ENCODE measurements around the gene PCDH9. TPM values are rescaled to one million over a fixed set of nuclear protein-coding genes. Genes with fewer than 3 reads are reported as not detected.

The PCDH9 gene
- total and polyA plus RNA-seq, 5 donors from 2014 or later = 0.08 to 0.77 (median 0.09) TPM

DNA sequence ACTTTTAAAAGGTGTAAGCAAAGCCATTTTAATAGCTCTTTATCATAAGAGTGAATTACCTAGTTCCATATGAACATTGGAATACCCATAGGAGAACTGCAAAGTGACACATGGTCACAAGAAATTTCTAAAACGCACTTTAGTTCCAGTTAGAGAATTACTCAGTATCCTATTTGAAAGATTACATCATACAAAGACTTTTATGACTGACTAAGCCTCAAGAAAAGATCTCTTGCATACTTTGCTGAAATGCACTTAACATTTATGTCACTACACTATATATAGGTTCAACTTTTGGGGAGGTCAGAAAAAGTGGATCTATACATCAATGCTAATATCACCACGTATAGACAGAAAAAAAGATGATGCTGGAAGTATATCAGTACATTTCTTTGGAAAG, 7.1 kb downstream of the PCDH9 start:
- no peaks in the 10 kb centered on the region for H3K27me3 Mint-ChIP-seq
- Histone ChIP-seq H3K36me3 (ENCODE audit: control insufficient read depth, insufficient read depth, low read length) (no peaks in the 10 kb centered on the region), H3K9me3 (ENCODE audit: control insufficient read depth in 2 of 2, low read length in 2 of 2) (no peaks in the 10 kb centered on the region), H3K4me1 (ENCODE audit: control insufficient read depth, insufficient read depth, low read length, poor library complexity, severe bottlenecking) (no peaks in the 10 kb centered on the region), H3K4me3 (ENCODE audit: low read depth, low read length) (no peak overlapping the region), H3K27ac (ENCODE audit: insufficient read depth, low read length, poor library complexity, severe bottlenecking) (no peak overlapping the region), H3K27me3 (ENCODE audit: control insufficient read depth, insufficient read depth, low read length) (no peaks in the 10 kb centered on the region)
- no peaks in the 10 kb centered on the region for H3K36me3 Mint-ChIP-seq
- H3K27ac Mint-ChIP-seq = no peak overlapping the region
- DNase-seq (no peak), ATAC-seq (ENCODE audit: low read depth in 2 of 2) (no peak)
- H3K4me3 Mint-ChIP-seq = no peak overlapping the region
- H3K4me1 Mint-ChIP-seq = no peaks in the 10 kb centered on the region
- H3K9me3 Mint-ChIP-seq = peaks cover 0 to 2% (median 0%) of the 10 kb centered on the region in 7 donors

DNA sequence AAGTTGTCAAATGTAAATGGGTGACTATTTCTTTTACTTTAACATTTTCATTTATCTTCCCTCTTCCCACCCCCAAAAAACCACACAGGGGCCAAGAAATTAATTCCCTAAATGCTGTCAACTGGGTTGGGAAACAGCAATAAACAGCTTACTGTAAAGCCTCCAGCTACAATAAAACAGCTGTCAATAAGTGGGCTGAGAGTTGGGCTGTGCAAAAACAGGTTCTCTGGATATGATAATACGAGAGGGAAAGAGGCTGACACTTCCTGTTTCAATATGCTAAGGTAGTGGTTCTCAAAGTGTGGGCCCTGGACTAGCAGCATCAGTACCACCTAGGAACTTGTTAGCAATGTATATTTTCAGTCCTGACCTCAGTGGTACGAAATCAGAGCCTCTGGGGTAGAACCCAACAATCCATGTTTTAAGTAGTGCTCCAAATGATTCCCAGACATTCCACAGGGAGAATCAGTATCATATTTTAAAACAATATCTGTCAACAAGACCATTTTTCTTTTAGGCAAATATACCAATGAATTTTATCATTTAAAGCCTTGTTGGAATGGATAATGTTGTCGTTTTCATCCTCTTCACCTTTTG, 8.4 kb downstream of the PCDH9 start:
- Mint-ChIP-seq H3K9me3 (peaks cover 0 to 2% (median 0%) of the 10 kb centered on the region in 7 donors), H3K36me3 (no peaks in the 10 kb centered on the region), H3K27ac (no peak overlapping the region), H3K4me1 (no peaks in the 10 kb centered on the region), H3K4me3 (no peak overlapping the region), H3K27me3 (no peaks in the 10 kb centered on the region)
- H3K27ac ChIP-seq (ENCODE audit: insufficient read depth, low read length, poor library complexity, severe bottlenecking) = no peak overlapping the region
- no peak overlapping the region for H3K4me3 ChIP-seq (ENCODE audit: low read depth, low read length)
- H3K4me1 ChIP-seq (ENCODE audit: control insufficient read depth, insufficient read depth, low read length, poor library complexity, severe bottlenecking) = no peaks in the 10 kb centered on the region
- no peak for ATAC-seq (ENCODE audit: low read depth in 2 of 2)
- no peak for DNase-seq
- no peaks in the 10 kb centered on the region for H3K27me3 ChIP-seq (ENCODE audit: control insufficient read depth, insufficient read depth, low read length)
- no peaks in the 10 kb centered on the region for H3K36me3 ChIP-seq (ENCODE audit: control insufficient read depth, insufficient read depth, low read length)
- H3K9me3 ChIP-seq (ENCODE audit: control insufficient read depth in 2 of 2, low read length in 2 of 2) = no peaks in the 10 kb centered on the region

DNA sequence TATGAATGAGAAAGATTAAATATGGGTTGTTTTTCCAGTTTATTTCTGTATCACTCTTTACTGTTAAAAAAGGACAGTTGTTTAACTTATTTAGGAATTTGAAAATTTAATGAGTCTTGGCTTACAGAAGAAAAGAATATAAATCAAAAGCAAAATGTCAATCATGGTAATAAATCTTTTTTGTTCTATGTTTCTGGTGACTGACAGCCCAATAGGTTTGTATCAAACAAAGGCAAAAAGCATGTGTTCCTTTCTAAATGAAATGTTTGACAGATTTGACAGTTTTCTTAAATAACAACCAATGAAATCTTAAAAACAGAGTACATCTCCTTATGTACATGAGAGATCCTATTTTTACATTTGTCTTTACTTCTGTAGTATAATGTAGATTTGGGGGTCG, 11.0 kb downstream of the PCDH9 start:
- no peaks in the 10 kb centered on the region for H3K9me3 ChIP-seq (ENCODE audit: control insufficient read depth in 2 of 2, low read length in 2 of 2)
- Mint-ChIP-seq H3K36me3 (no peaks in the 10 kb centered on the region), H3K9me3 (no peaks in the 10 kb centered on the region), H3K4me1 (no peaks in the 10 kb centered on the region), H3K27ac (no peak overlapping the region), H3K27me3 (no peaks in the 10 kb centered on the region), H3K4me3 (no peak overlapping the region)
- H3K4me3 ChIP-seq (ENCODE audit: low read depth, low read length) = no peak overlapping the region
- H3K4me1 ChIP-seq (ENCODE audit: control insufficient read depth, insufficient read depth, low read length, poor library complexity, severe bottlenecking) = no peaks in the 10 kb centered on the region
- no peaks in the 10 kb centered on the region for H3K27me3 ChIP-seq (ENCODE audit: control insufficient read depth, insufficient read depth, low read length)
- H3K36me3 ChIP-seq (ENCODE audit: control insufficient read depth, insufficient read depth, low read length) = no peaks in the 10 kb centered on the region
- no peak for DNase-seq
- no peak for ATAC-seq (ENCODE audit: low read depth in 2 of 2)
- no peak overlapping the region for H3K27ac ChIP-seq (ENCODE audit: insufficient read depth, low read length, poor library complexity, severe bottlenecking)

GRCh38 chr13:67217880-67218279, 12.3 kb downstream of the PCDH9 start:
- H3K4me3 Mint-ChIP-seq = no peak overlapping the region
- no peaks in the 10 kb centered on the region for H3K9me3 Mint-ChIP-seq
- H3K9me3 ChIP-seq (ENCODE audit: control insufficient read depth in 2 of 2, low read length in 2 of 2) = no peaks in the 10 kb centered on the region
- H3K4me3 ChIP-seq (ENCODE audit: low read depth, low read length) = no peak overlapping the region
- no peak for DNase-seq
- no peaks in the 10 kb centered on the region for H3K4me1 ChIP-seq (ENCODE audit: control insufficient read depth, insufficient read depth, low read length, poor library complexity, severe bottlenecking)
- no peak overlapping the region for H3K27ac Mint-ChIP-seq
- no peaks in the 10 kb centered on the region for H3K4me1 Mint-ChIP-seq
- H3K27ac ChIP-seq (ENCODE audit: insufficient read depth, low read length, poor library complexity, severe bottlenecking) = no peak overlapping the region
- no peaks in the 10 kb centered on the region for H3K36me3 Mint-ChIP-seq
- H3K27me3 ChIP-seq (ENCODE audit: control insufficient read depth, insufficient read depth, low read length) = no peaks in the 10 kb centered on the region
- no peak for ATAC-seq (ENCODE audit: low read depth in 2 of 2)
- no peaks in the 10 kb centered on the region for H3K27me3 Mint-ChIP-seq
- H3K36me3 ChIP-seq (ENCODE audit: control insufficient read depth, insufficient read depth, low read length) = no peaks in the 10 kb centered on the region

DNA sequence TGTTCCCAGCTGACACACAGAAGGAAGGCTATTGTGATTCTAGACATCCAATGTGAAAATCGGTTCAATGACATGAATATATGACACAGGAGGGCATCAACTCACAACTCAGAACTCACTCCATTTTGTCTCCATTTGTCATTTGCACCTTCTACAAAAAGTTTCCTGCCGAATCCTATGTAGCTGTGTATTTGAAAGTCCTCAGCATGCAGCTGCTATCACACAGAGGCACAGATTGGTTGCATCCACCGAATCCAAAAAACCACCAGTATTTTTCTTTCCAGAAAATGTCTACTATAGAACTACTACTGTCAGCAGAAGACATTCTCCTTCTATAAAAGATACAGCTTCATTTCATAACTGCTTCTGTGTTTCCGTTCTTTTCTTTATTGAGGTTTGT, 13.3 kb downstream of the PCDH9 start:
- Histone ChIP-seq H3K4me3 (ENCODE audit: low read depth, low read length) (no peak overlapping the region), H3K27me3 (ENCODE audit: control insufficient read depth, insufficient read depth, low read length) (no peaks in the 10 kb centered on the region), H3K9me3 (ENCODE audit: control insufficient read depth in 2 of 2, low read length in 2 of 2) (no peaks in the 10 kb centered on the region), H3K36me3 (ENCODE audit: control insufficient read depth, insufficient read depth, low read length) (no peaks in the 10 kb centered on the region), H3K27ac (ENCODE audit: insufficient read depth, low read length, poor library complexity, severe bottlenecking) (no peak overlapping the region), H3K4me1 (ENCODE audit: control insufficient read depth, insufficient read depth, low read length, poor library complexity, severe bottlenecking) (no peaks in the 10 kb centered on the region)
- Mint-ChIP-seq H3K27ac (no peak overlapping the region), H3K36me3 (no peaks in the 10 kb centered on the region), H3K27me3 (no peaks in the 10 kb centered on the region), H3K4me3 (no peak overlapping the region), H3K9me3 (no peaks in the 10 kb centered on the region), H3K4me1 (no peaks in the 10 kb centered on the region)
- DNase-seq = no peak
- no peak for ATAC-seq (ENCODE audit: low read depth in 2 of 2)

DNA sequence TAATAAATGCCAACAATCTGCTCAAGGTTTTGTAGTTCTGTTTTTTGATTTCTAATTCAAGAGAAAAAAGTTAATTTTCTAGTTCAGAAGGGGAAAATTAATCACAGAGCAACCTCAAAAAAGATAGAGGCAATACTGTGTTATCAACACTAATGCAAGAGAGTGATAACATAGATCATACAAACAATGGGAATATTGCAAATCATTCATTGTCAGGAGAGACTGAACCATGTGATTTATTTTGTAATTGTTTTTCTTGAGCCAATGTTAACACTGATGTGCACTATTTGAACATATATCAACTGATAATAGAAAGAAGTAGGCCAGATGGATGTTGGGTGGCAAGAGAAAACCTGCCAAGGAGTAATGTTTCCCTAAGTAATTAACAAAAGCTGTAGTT, 19.9 kb downstream of the PCDH9 start:
- H3K4me3 ChIP-seq (ENCODE audit: low read depth, low read length) = no peak overlapping the region
- H3K4me3 Mint-ChIP-seq = no peak overlapping the region

GRCh38 chr13:67208552-67208951, 21.6 kb downstream of the PCDH9 start:
- H3K9me3 Mint-ChIP-seq = no peaks in the 10 kb centered on the region
- Histone ChIP-seq H3K4me3 (ENCODE audit: low read depth, low read length) (no peak overlapping the region), H3K36me3 (ENCODE audit: control insufficient read depth, insufficient read depth, low read length) (no peaks in the 10 kb centered on the region), H3K9me3 (ENCODE audit: control insufficient read depth in 2 of 2, low read length in 2 of 2) (no peaks in the 10 kb centered on the region), H3K27me3 (ENCODE audit: control insufficient read depth, insufficient read depth, low read length) (no peaks in the 10 kb centered on the region), H3K4me1 (ENCODE audit: control insufficient read depth, insufficient read depth, low read length, poor library complexity, severe bottlenecking) (no peaks in the 10 kb centered on the region), H3K27ac (ENCODE audit: insufficient read depth, low read length, poor library complexity, severe bottlenecking) (no peak overlapping the region)
- no peaks in the 10 kb centered on the region for H3K27me3 Mint-ChIP-seq
- DNase-seq = no peak
- ATAC-seq (ENCODE audit: low read depth in 2 of 2) = no peak
- H3K27ac Mint-ChIP-seq = no peak overlapping the region
- no peaks in the 10 kb centered on the region for H3K36me3 Mint-ChIP-seq
- H3K4me3 Mint-ChIP-seq = no peak overlapping the region
- no peaks in the 10 kb centered on the region for H3K4me1 Mint-ChIP-seq

More for the DNA sequence above, 19.9 kb downstream of the PCDH9 start:
- Histone ChIP-seq H3K27ac (ENCODE audit: insufficient read depth, low read length, poor library complexity, severe bottlenecking) (no peak overlapping the region), H3K9me3 (ENCODE audit: control insufficient read depth in 2 of 2, low read length in 2 of 2) (no peaks in the 10 kb centered on the region), H3K36me3 (ENCODE audit: control insufficient read depth, insufficient read depth, low read length) (no peaks in the 10 kb centered on the region), H3K27me3 (ENCODE audit: control insufficient read depth, insufficient read depth, low read length) (no peaks in the 10 kb centered on the region), H3K4me1 (ENCODE audit: control insufficient read depth, insufficient read depth, low read length, poor library complexity, severe bottlenecking) (no peaks in the 10 kb centered on the region)
- Mint-ChIP-seq H3K27ac (no peak overlapping the region), H3K27me3 (no peaks in the 10 kb centered on the region), H3K9me3 (no peaks in the 10 kb centered on the region), H3K4me1 (no peaks in the 10 kb centered on the region), H3K36me3 (no peaks in the 10 kb centered on the region)
- DNase-seq = no peak
- no peak for ATAC-seq (ENCODE audit: low read depth in 2 of 2)

GRCh38 chr13:67204764-67205163, 25.4 kb downstream of the PCDH9 start:
- Mint-ChIP-seq H3K36me3 (no peaks in the 10 kb centered on the region), H3K9me3 (no peaks in the 10 kb centered on the region), H3K27ac (no peak overlapping the region), H3K4me3 (no peak overlapping the region), H3K27me3 (no peaks in the 10 kb centered on the region), H3K4me1 (no peaks in the 10 kb centered on the region)
- ATAC-seq (ENCODE audit: low read depth in 2 of 2) (no peak), DNase-seq (no peak)
- H3K27ac ChIP-seq (ENCODE audit: insufficient read depth, low read length, poor library complexity, severe bottlenecking) = no peak overlapping the region
- no peaks in the 10 kb centered on the region for H3K36me3 ChIP-seq (ENCODE audit: control insufficient read depth, insufficient read depth, low read length)
- H3K27me3 ChIP-seq (ENCODE audit: control insufficient read depth, insufficient read depth, low read length) = no peaks in the 10 kb centered on the region
- no peaks in the 10 kb centered on the region for H3K4me1 ChIP-seq (ENCODE audit: control insufficient read depth, insufficient read depth, low read length, poor library complexity, severe bottlenecking)
- H3K4me3 ChIP-seq (ENCODE audit: low read depth, low read length) = no peak overlapping the region
- H3K9me3 ChIP-seq (ENCODE audit: control insufficient read depth in 2 of 2, low read length in 2 of 2) = no peaks in the 10 kb centered on the region

Data from CD4-positive, CD25-positive, alpha-beta regulatory T cell (primary cell).